NB4 (cell line): ENCODE data around the gene FTO.

Experiments
- DNase-seq: peaks from one replicate; pipeline ENCODE4 v3.0.0; 2010; ENCODE audit warnings: low read depth
- H3K4me3 ChIP-seq: one replicate; pipeline ENCODE4 v1.5.1; 2011; ENCODE audit warnings: mild to moderate bottlenecking, low read depth, low read length, moderate library complexity
- CTCF ChIP-seq: IDR thresholded peaks from one replicate; pipeline ENCODE4 v1.5.1; 2012; ENCODE audit warnings: low read depth, low read length
- MYC ChIP-seq: IDR thresholded peaks from 2 replicates; pipeline ENCODE4 v1.6.1; 2011; ENCODE audit warnings: low read depth, low read length
- POLR2A ChIP-seq: IDR thresholded peaks from 2 replicates; pipeline ENCODE4 v1.6.1; 2011; ENCODE audit warnings: mild to moderate bottlenecking; ENCODE audit not compliant: insufficient read length; ENCODE audit errors: extremely low read depth
- TF ChIP-seq, protein P1 (sequence below): IDR thresholded peaks from 2 replicates; pipeline ENCODE4 v1.6.1; 2011; ENCODE audit warnings: low read depth, low read length

FTO gene

DNA sequence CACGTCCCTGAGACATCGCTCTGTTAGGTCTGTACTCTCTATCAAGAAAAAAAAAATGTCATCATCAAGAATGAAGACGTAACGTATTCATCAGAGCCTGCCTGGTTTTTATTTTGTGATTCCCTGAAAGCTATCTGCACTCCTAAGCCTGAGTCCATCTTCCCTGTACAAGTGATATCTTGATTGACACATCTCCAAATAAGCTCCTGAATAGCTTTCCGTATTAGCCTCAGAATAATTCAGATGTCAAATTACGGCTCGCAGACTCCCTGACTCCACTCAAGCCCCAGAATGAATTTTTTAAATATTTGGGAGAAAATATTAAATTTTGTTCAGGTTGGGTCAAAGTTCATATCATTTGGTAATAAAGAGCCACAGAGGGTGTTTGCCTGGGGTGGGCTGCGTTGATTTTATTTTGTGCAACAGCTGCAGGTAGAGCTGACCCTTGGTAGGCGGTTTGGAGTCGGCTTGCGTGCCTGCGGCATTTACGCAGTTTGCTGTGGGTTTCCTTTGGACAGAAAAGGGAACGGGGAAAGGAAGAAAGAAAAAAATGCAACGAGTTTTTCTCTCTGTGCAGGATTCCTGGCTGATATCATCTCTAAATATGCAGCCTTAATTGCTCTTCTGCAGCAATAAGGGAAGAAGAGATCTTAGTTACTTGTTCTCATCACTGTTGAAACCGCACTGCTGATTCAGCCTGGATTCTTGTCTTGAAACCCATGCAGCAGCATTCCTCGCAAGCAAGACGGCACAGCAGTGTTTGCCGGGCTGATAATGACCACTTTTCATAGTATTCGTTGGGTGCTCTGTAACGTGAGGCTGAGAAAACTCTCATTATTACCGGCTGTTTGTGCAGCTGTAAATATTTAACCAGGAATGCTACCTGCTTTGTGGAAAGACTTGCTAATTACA lies 467.9 kb downstream of the FTO start:
- peak; percentile 71 for DNase-seq
- H3K4me3 ChIP-seq = peak overlapping the region; percentile 2
- no peak for TF ChIP-seq CTCF
- TF ChIP-seq MYC = no peak
- no peak for TF ChIP-seq POLR2A
- TF ChIP-seq, protein P1, sequence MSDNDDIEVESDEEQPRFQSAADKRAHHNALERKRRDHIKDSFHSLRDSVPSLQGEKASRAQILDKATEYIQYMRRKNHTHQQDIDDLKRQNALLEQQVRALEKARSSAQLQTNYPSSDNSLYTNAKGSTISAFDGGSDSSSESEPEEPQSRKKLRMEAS = no peak

DNA sequence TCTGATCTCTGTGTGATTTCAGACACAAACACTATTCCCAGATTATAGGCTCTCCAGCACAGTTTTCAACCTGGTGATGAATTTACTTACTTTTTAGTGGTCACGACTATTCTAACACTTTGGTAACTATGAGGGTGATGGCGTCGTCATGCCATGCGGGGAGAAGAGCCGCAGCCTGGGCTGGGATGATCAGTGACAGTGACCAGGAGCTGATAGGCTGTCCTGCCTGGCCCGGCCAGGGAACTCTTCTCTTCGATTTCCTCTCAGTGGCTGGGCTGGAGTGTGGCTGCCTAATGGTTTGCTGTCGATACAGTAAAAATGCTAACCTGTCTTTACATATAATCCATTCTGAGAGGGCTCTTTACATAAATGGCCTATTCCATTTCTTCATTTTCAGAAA lies 469.5 kb downstream of the FTO start:
- TF ChIP-seq POLR2A (no peak), MYC (no peak), CTCF (no peak)
- TF ChIP-seq, protein P1 = no peak
- DNase-seq = no peak
- no peak overlapping the region for H3K4me3 ChIP-seq

GRCh38 chr16:54174201-54174600 lies 470.2 kb downstream of the FTO start:
- peak; percentile 51 for DNase-seq
- TF ChIP-seq CTCF (no peak), MYC (no peak), POLR2A (no peak)
- TF ChIP-seq, protein P1 = no peak
- H3K4me3 ChIP-seq = no peak overlapping the region

DNA sequence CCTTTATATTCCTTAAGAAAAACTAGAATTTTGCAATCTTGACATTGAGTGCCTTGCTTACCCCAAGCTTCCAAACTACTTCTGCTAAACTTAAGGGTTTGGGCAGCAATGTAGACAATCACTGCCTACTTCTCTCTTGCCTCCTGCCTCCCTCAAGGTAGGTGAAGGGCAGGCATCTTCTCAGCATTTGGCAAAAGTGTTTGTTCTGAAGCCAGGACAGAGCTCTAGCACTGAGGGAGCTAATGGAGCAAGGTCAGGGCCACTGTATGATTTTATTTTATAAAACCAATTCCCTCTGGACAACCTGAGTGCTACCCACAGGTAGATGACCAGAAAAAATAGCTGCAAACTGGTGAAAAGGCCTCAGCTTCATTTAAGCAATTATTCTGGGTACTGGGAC lies 470.8 kb downstream of the FTO start:
- DNase-seq = no peak
- TF ChIP-seq CTCF (no peak), MYC (no peak), POLR2A (no peak)
- TF ChIP-seq, protein P1 = no peak
- H3K4me3 ChIP-seq = no peak overlapping the region

DNA sequence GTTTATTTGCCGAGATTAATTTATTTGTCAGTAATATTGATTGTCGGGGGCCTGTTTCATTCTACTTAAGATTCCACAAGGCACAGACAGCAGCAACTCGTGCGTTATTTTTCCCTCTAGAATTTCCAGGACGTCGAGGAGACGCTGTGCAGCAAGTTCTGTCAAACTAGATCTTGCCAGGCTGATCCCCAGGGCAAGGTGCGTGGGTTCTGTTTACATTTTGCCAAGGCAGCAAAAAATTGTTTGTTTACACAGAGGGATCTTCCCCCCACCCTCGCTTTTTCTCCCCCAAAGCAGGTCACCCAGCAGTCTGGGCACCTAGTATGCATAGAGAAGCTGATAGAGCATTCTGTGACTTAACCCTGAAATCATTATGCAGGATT lies 471.2 kb downstream of the FTO start:
- H3K4me3 ChIP-seq = peak overlapping the region; percentile 30
- TF ChIP-seq MYC = no peak
- TF ChIP-seq, protein P1 = no peak
- no peak for TF ChIP-seq POLR2A
- TF ChIP-seq CTCF = no peak
- no peak for DNase-seq
